A549 (cell line): ENCODE data around the gene TBX2. TPM values are rescaled to one million over a fixed set of nuclear protein-coding genes. Genes with fewer than 3 reads are reported as not detected.
A peak's percentile ranks its signal among the peaks of the same experiment; 100 is the strongest.

Experiments used
- ATAC-seq, 2 experiments: fragments of 200-7000 bp in 1 of 2; fragments of >200 bp in 1 of 2; cut with Nextera tagmentation in 1 of 2; cut with Tn5 transposase in 1 of 2; 3 replicates each; pipeline versions ENCODE4 v1.8.0 to v1.9.1; 2018 to 2020; ENCODE audit warnings: mild to moderate bottlenecking in 1 of 2, moderate library complexity in 1 of 2
- CTCF ChIA-PET: fragments of 300-600 bp; sonication (Branson Sonifier 250); formaldehyde crosslinking; extraction: SDS; loops from one replicate; lab custom pipeline; 2021; ENCODE audit warnings: antibody characterized with exemption, inconsistent platforms; lab: Yijun Ruan, JAX
- POLR2A ChIA-PET: fragments of 350-600 bp; formaldehyde crosslinking; extraction: SDS; loops from one replicate; lab custom pipeline; 2021; ENCODE audit warnings: antibody characterized with exemption, inconsistent platforms; lab: Yijun Ruan, JAX
- DNase-seq, 2 experiments: peaks; one replicate each; pipeline versions ENCODE4 v3.0.0 to v3.0.0-alpha.2; 2011 to 2016; ENCODE audit warnings: low read depth in 1 of 2, low spot score in 1 of 2
- FAIRE-seq: peaks from 2 replicates; lab custom pipeline; 2011; peaks lifted over from hg19 to GRCh38; lab: Jason Lieb, UNC
- H3K27ac ChIP-seq, 2 experiments: fragments of >200 bp; sonication (Bioruptor Twin); formaldehyde crosslinking; 3 replicates each; pipeline ENCODE4 v1.5.1; 2016 to 2017
- H3K4me1 ChIP-seq: fragments of >200 bp; sonication (Bioruptor Twin); formaldehyde crosslinking; 3 replicates; pipeline ENCODE4 v1.6.1; 2016
- H3K4me2 ChIP-seq: fragments of >200 bp; sonication (Bioruptor Twin); formaldehyde crosslinking; 3 replicates; pipeline ENCODE4 v1.6.1; 2016
- H3K4me3 ChIP-seq: fragments of >200 bp; sonication (Bioruptor Twin); formaldehyde crosslinking; 3 replicates; pipeline ENCODE4 v1.5.1; 2016
- H3K9me3 ChIP-seq: fragments of >200 bp; sonication (Bioruptor Twin); formaldehyde crosslinking; 3 replicates; pipeline ENCODE4 v1.6.1; 2016
- ATOH8 ChIP-seq: fragments of 250-450 bp; sonication (Bioruptor Pico); IDR thresholded peaks from 2 replicates; pipeline ENCODE4 v1.5.0; 2020; ENCODE audit warnings: low read depth, mild to moderate bottlenecking, moderate library complexity
- CHD4 ChIP-seq: fragments of 200-600 bp; sonication (generic); IDR thresholded peaks from 2 replicates; pipeline ENCODE4 v1.6.1; 2016; ENCODE audit warnings: antibody characterized with exemption, mild to moderate bottlenecking, borderline replicate concordance
- E2F6 ChIP-seq: IDR thresholded peaks from 2 replicates; pipeline ENCODE4 v1.6.1; 2012; ENCODE audit warnings: low read depth, borderline replicate concordance
- FOSB ChIP-seq: fragments of 250-450 bp; sonication (Bioruptor Pico); IDR thresholded peaks from 2 replicates; pipeline ENCODE4 v1.5.0; 2020; ENCODE audit warnings: mild to moderate bottlenecking, moderate library complexity
- FOSL2 ChIP-seq, 2 experiments: fragments of 450-650 bp in 1 of 2; fragments of >200 bp in 1 of 2; sonication (Bioruptor Twin) in 1 of 2; formaldehyde crosslinking; IDR thresholded peaks; 2 replicates each; pipeline versions ENCODE4 v1.5.0 to v1.6.1; 2016 to 2020; ENCODE audit warnings: mild to moderate bottlenecking in 1 of 2, moderate library complexity in 1 of 2
- HES2 ChIP-seq: fragments of >200 bp; sonication (Bioruptor Twin); formaldehyde crosslinking; IDR thresholded peaks from 2 replicates; pipeline ENCODE4 v1.6.1; 2016
- HEYL ChIP-seq: fragments of 250-450 bp; sonication (Bioruptor Pico); IDR thresholded peaks from 2 replicates; pipeline ENCODE4 v1.8.0; 2021; ENCODE audit warnings: mild to moderate bottlenecking, moderate library complexity
- HMGXB4 ChIP-seq: fragments of 250-450 bp; sonication (Bioruptor Pico); IDR thresholded peaks from 2 replicates; pipeline ENCODE4 v1.5.0; 2021; ENCODE audit warnings: mild to moderate bottlenecking, moderate library complexity, borderline replicate concordance
- HOXA7 ChIP-seq: fragments of 250-450 bp; sonication (Bioruptor Pico); IDR thresholded peaks from 2 replicates; pipeline ENCODE4 v1.5.0; 2020; ENCODE audit warnings: mild to moderate bottlenecking, moderate library complexity
- HOXB13 ChIP-seq: fragments of 250-450 bp; sonication (Bioruptor Pico); IDR thresholded peaks from 2 replicates; pipeline ENCODE4 v1.5.0; 2020; ENCODE audit warnings: low read depth, mild to moderate bottlenecking, moderate library complexity
- JUN ChIP-seq, 2 experiments: fragments of >200 bp; sonication (Bioruptor Twin); formaldehyde crosslinking; IDR thresholded peaks; 2 replicates in 1 of 2; 3 replicates in 1 of 2; pipeline ENCODE4 v1.6.1; 2016 to 2017
- JUNB ChIP-seq: fragments of >200 bp; sonication (Bioruptor Twin); formaldehyde crosslinking; IDR thresholded peaks from 2 replicates; pipeline ENCODE4 v1.6.1; 2016
- KDM1A ChIP-seq: fragments of 200-600 bp; sonication (generic); IDR thresholded peaks from 2 replicates; pipeline ENCODE4 v1.6.1; 2016; ENCODE audit warnings: low read depth, mild to moderate bottlenecking
- KDM5A ChIP-seq: fragments of 200-600 bp; sonication (generic); IDR thresholded peaks from 2 replicates; pipeline ENCODE4 v1.6.1; 2016; ENCODE audit warnings: antibody characterized with exemption, mild to moderate bottlenecking
- MAX ChIP-seq: IDR thresholded peaks from 2 replicates; pipeline ENCODE4 v1.6.1; 2012
- MYC ChIP-seq: IDR thresholded peaks from 2 replicates; pipeline ENCODE4 v1.6.1; 2012; ENCODE audit warnings: mild to moderate bottlenecking, inconsistent platforms, low read length, improper control_type of control experiment, borderline replicate concordance
- NR3C1 ChIP-seq: fragments of >200 bp; sonication (Bioruptor Twin); formaldehyde crosslinking; IDR thresholded peaks from 3 replicates; pipeline ENCODE4 v1.6.1; 2017
- PBX3 ChIP-seq: IDR thresholded peaks from 2 replicates; pipeline ENCODE4 v1.6.1; 2012
- POLR2AphosphoS2 ChIP-seq: conservative IDR thresholded peaks from 2 replicates; pipeline ENCODE4 v1.6.1; 2012; ENCODE audit warnings: low read length, improper control_type of control experiment, inconsistent platforms
- SMC3 ChIP-seq: fragments of >200 bp; sonication (Bioruptor Twin); formaldehyde crosslinking; IDR thresholded peaks from 3 replicates; pipeline ENCODE4 v1.6.1; 2018; ENCODE audit warnings: inconsistent platforms
- WGBS: methylation state at CpG from one replicate; pipeline ENCODE4 v1.1.6; 2017; ENCODE audit errors: missing lambda C conversion rate; 5-methylcytosine and 5-hydroxymethylcytosine counted together
- polyA plus RNA-seq, 4 experiments: library from polyadenylated mRNA; depleted of rRNA in 3 of 4; stranded (reverse); fragments of >200 nt; fragmentation: RNase III in 1 of 4; extraction: RNeasy Plus Mini Kit Qiagen cat#74134 plus additional on column Dnase treatment in 1 of 4; gene quantifications; 2 replicates in 3 of 4; 3 replicates in 1 of 4; pipeline ENCODE4 v1.2.3, GENCODE V29; 2011 to 2017
- TF ChIP-seq, protein P1 (sequence below): fragments of >200 bp; sonication (Bioruptor Twin); formaldehyde crosslinking; IDR thresholded peaks from 3 replicates; pipeline ENCODE4 v1.6.1; 2016

TBX2 gene
- polyA plus RNA-seq, 2 of the 4 experiments (the other 2 are of a cell fraction): 0.71 to 2.3 TPM

DNA sequence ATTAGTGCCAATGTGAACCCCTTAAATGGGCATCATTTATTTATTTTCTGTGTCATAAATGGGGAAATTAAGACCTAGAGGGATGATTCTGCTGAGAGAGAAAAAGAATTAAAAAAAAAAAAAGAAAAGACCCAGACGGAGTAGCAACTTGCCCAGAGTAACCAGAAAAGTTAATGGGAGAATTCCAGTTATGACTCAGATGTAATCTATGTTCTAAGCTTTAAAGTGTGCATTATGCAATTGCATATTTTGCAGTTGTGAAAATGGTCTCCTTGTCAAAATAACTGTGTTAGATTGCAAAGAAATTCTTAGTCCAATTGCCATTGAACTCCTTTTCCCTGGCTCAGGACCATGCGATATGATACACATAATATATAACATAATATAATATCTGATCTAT is 38.6 kb upstream of the TBX2 start (continued):
- TF ChIP-seq HMGXB4 (CRISPR knock-in tag) (no peak), PBX3 (no peak), POLR2AphosphoS2 (no peak), HES2 (0 out of 2 replicates have a peak, but pooled peaks have one; percentile 56), CHD4 (no peak), JUNB (peak; percentile 50; the same call in 1 of the 2 replicates), MAX (no peak), HOXA7 (no peak), KDM5A (no peak), NR3C1 (no peak), HEYL (no peak), FOSL2 (IDR thresholded peaks at IDR 0.05) (peak; percentile 59), FOSL2 (CRISPR knock-in tag; IDR thresholded peaks at IDR 0.05) (peak; percentile 63), KDM1A (no peak), ATOH8 (CRISPR knock-in tag) (no peak), MYC (no peak), JUN (IDR thresholded peaks at IDR 0.05) (0 out of 5 replicates have a peak, but pooled peaks of 1 of the 2 experiments have one; percentile 14)
- TF ChIP-seq, protein P1, sequence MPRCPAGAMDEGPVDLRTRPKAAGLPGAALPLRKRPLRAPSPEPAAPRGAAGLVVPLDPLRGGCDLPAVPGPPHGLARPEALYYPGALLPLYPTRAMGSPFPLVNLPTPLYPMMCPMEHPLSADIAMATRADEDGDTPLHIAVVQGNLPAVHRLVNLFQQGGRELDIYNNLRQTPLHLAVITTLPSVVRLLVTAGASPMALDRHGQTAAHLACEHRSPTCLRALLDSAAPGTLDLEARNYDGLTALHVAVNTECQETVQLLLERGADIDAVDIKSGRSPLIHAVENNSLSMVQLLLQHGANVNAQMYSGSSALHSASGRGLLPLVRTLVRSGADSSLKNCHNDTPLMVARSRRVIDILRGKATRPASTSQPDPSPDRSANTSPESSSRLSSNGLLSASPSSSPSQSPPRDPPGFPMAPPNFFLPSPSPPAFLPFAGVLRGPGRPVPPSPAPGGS: 0 out of 3 replicates have a peak, but pooled peaks have one; percentile 26

DNA sequence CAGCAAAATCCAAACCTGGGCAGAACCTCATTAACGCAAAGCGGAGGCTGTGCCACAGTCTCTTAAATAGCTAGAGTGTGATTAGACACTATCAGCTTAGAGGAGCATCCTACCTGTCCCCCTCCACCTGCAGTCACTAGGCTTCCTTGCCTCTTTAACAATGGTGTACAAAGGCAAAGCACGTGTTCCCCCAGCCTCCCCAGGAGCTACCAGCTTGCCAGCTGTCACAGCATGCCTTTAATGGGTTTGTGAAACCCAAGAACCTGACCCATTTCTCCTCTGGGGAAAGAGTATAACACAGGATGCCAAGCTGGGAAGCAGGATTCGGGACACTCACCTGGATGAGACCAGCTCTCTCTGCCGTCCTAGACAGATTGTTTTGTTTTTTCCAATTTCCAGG is 37.2 kb upstream of the TBX2 start:
- WGBS: 85% methylated on average over 5 of the region's 5 CpGs
- ChIA-PET POLR2A (no interaction called here), CTCF (interaction anchor here (0.7 to 3.0 kb wide), 7 partner anchors 12 to 391 kb away, joined by 3 to 26 read pairs (median 5); no protein-coding TSS in a partner anchor)
- peaks cover 30% of the 10 kb centered on the region for H3K4me1 ChIP-seq
- no peak for TF ChIP-seq SMC3
- TF ChIP-seq HOXB13 (CRISPR knock-in tag): no peak
- TF ChIP-seq HEYL: no peak
- no peak for TF ChIP-seq E2F6
- TF ChIP-seq FOSB (CRISPR knock-in tag): no peak
- no peaks in the 10 kb centered on the region for H3K9me3 ChIP-seq
- no peak for ATAC-seq
- no peak for FAIRE-seq
- H3K27ac ChIP-seq: peak overlapping the region; percentile 16 to 36; a peak in 2 of 6 replicates
- H3K4me2 ChIP-seq: no peak overlapping the region
- no peak overlapping the region for H3K4me3 ChIP-seq
- DNase-seq: no peak
